Fibroblast of the aortic adventitia (primary cell): ENCODE measurements around the gene TNFAIP2. TPM values are rescaled to one million over a fixed set of nuclear protein-coding genes. Genes with fewer than 3 reads are reported as not detected.

Experiments
- DNase-seq: peaks from one replicate; pipeline ENCODE4 v3.0.0-alpha.2; 2010; ENCODE audit warnings: low read depth
- H3K4me3 ChIP-seq: 2 replicates; pipeline ENCODE4 v1.5.1; 2011; ENCODE audit warnings: low read depth, mild to moderate bottlenecking, control low read depth, low read length, moderate library complexity
- total RNA-seq: library from RNA; depleted of rRNA; stranded (reverse); fragments of >200 nt; gene quantifications from 2 replicates; pipeline ENCODE4 v1.2.3, GENCODE V29; 2012; ENCODE audit warnings: low replicate concordance
- TF ChIP-seq, protein P1 (sequence below): IDR thresholded peaks from 2 replicates; pipeline ENCODE4 v1.5.1; 2011; ENCODE audit warnings: mild to moderate bottlenecking, low read length, control low read depth, inconsistent platforms; ENCODE audit not compliant: insufficient read depth

The TNFAIP2 gene
- total RNA-seq, 1 donor, result 44.5 TPM

DNA sequence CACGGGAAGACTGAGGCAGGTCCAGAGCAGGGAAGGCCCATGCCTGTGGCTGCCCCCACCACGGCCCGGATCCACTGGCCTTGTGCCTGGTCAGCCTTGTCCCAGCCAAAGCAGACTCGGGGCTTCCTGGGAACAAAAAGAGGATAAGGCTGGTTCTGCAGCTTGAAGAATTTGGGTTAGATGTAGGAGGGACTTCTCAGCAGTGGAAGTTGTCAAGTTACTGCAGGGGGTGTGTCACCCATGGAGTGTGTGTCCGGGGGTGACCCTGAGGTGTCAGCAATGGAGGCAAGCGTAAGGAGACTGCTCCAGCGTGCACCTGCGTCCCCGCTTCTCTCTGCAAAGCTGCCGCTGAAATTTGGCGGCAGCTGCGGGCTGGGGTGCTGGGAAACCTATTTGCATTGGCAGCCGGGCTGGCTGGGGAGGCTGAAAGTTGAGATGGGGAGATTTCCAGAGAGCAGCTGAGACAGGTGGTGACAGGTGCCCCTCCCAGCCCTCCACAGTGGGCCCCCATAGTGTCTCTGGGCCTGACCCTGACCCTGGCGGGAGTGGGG, 12.5 kb upstream of the TNFAIP2 start:
- DNase-seq, result peak; percentile 42
- no peak overlapping the region for H3K4me3 ChIP-seq
- TF ChIP-seq, protein P1, sequence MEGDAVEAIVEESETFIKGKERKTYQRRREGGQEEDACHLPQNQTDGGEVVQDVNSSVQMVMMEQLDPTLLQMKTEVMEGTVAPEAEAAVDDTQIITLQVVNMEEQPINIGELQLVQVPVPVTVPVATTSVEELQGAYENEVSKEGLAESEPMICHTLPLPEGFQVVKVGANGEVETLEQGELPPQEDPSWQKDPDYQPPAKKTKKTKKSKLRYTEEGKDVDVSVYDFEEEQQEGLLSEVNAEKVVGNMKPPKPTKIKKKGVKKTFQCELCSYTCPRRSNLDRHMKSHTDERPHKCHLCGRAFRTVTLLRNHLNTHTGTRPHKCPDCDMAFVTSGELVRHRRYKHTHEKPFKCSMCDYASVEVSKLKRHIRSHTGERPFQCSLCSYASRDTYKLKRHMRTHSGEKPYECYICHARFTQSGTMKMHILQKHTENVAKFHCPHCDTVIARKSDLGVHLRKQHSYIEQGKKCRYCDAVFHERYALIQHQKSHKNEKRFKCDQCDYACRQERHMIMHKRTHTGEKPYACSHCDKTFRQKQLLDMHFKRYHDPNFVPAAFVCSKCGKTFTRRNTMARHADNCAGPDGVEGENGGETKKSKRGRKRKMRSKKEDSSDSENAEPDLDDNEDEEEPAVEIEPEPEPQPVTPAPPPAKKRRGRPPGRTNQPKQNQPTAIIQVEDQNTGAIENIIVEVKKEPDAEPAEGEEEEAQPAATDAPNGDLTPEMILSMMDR, result no peak

DNA sequence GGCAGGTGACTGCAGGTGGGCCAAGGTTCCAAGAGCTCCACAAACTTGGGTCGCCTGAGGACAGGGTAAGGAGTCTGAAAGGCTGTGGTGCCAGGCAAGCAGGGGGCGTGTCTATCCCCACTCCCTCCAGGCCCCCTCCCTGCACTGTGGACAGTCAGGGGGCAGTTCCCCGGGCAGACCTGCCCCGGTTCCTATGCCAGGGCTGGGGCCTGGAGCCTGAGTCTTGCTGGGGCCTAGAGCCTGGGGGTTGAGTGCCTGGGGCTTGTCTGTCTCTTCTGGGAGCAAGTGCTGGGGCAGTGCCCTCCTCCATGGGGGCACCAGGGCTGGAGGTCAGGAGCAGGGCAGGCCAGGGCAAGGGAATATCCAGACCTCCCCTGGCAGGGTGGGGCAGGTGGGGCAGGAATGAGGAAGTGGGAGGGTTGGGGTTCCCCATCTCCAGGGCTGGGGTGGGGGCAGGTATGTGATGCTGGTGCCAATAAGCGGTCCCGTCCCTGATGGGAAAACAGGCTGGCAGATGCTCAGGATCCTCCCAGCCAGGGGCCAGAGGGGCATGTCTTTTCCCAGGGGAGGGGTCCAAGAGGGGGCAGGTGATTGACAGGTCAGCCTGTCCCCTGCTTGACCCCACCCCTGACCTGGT, 11.9 kb upstream of the TNFAIP2 start:
- TF ChIP-seq, protein P1, result no peak
- no peak overlapping the region for H3K4me3 ChIP-seq
- DNase-seq, result no peak

DNA sequence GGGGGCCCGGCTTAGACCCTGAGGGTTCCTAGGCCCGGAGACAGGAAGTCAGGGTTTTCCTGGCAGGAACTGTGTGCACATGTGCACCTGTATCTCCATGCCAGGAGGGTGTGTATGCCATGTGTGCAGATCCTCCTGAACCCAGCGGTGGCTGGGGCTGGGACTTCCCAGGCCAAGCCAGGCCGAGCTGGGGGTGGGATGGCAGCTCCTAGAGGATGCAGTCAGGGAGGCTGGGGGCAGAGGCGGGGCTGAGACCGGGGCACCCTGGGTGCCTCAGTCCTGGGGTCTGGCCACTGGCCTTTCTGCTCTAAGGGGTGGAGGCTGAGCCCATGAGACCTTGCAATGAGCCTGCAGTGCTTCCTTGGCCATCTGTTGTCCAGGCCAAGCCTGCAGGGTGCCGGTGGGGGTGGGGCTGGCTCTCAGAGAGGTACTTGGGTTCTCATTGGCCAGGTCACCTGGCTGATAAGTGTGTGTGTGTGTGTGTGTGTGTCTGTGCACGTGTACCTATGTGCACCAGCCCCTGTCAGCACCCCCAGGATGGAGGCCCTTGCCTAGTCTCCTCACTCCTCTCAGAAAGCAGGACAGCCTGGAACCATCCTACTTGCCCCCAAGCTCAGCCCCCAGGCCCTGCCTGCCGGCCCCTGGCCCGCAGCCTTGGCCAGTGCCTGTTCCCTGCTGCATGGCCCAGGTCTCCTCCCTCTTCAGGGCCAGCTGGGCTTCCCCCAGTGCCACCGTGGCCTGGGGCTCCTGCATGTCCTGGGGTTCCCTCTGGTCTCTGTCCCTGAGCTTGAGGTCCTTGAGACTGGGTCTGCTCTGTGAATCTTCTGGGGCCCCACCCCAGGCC, 10.6 kb upstream of the TNFAIP2 start:
- no peak overlapping the region for H3K4me3 ChIP-seq
- DNase-seq, result no peak
- TF ChIP-seq, protein P1, result no peak

DNA sequence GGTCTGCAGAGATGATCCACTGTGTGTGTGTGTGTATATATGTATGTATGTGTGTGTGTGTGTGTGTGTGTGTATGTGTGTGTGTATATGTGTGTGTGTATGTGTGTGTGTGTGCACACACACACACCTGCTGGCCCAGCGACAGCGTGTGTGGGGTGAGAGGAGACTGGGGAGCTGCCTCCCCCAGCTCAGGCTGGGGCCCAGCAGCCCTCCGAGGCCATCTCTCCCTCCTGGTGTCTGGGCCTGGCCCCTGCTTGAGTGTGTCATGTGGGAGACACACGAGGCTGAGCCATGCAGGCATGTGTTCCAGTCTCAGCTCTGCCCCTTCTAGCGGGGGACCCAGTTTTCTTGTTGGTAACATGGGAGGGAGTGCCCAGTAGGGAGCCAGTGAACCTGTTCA, 10.0 kb upstream of the TNFAIP2 start:
- TF ChIP-seq, protein P1, result no peak
- no peak for DNase-seq
- no peak overlapping the region for H3K4me3 ChIP-seq

DNA sequence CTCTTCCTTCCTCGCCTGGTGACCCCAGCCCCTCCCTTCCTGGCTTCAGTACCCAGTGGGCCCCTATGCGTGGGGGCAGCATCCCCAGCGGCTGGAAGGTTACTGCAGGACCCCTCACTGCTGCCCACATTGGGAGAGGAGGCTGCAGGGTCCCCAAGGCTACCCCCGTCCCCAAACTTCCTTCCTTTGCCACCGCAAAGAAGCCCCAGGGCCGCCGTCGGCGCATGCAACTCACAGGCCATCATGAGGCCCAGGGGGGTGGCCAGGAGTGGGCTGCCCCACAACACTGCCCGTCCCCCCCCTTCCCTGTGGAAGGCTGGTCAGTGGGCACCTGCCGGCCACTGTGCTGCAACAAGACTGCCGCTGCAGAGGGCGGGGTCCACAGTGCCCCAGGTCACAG, 9.5 kb upstream of the TNFAIP2 start:
- DNase-seq, result no peak
- TF ChIP-seq, protein P1, result no peak
- H3K4me3 ChIP-seq, result no peak overlapping the region

DNA sequence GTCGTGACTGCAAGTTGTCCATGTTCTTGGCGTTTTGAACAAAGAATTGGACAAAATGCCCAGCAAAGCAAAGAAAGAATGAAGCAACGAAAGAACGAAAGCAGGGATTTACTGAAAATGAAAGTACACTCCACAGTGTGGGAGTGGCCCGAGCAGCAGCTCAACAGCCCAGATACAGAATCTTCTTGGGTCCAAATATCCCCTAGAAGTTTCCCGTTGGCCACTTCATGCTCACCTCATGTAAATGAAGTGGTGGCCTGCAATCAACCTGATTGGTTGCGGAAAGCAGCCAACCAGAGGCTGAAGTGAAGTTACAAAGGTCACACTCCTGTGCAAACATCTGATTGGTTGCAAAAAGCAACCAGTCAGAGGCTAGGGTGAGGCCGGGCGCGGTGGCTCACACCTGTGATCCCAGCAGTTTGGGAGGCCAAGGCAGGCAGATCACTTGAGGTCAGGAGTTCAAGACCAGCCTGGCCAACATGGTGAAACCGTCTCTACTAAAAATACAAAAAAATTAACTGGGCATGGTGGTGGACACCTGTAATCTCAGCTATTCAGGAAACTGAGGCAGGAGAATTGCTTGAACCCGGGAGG, 8.1 kb upstream of the TNFAIP2 start:
- peak overlapping the region; percentile 37 for H3K4me3 ChIP-seq
- TF ChIP-seq, protein P1, result peak; percentile 6
- DNase-seq, result peak; percentile 44
